Ecto neural progenitor cell (in vitro differentiated cells): ENCODE data around the gene SYNGR1.

Experiments
- DNase-seq: peaks from one replicate; pipeline ENCODE4 v3.0.0-alpha.2; 2018; ENCODE audit warnings: low spot score

Gene SYNGR1

GRCh38 chr22:39369186-39369585 lies 19.4 kb downstream of the SYNGR1 start:
- peak; percentile 42 for DNase-seq

- no peak for DNase-seq
These were observed 19.8 kb downstream of the SYNGR1 start for GRCh38 chr22:39369586-39369985.

DNA sequence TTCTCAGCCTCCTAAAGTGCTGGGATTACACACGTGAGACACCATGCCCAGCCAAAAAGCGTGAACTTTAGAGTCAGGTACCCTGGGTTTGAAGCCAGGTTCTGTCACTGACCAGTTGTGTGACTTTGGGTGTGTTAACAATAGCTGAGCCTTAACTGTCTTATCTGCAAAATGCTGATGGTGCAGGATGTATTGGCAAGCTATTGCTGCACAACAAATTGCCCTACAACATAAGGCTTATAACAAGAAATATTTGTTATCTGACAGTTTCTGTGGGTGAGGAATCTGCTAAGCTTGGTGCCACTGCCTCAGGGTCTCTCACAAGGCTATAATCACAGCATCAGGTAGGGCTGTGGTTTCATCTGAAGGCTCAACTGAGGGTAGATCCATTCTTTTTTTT lies 21.9 kb downstream of the SYNGR1 start:
- no peak for DNase-seq

GRCh38 chr22:39374191-39374590 lies 24.4 kb downstream of the SYNGR1 start:
- DNase-seq = no peak

DNA sequence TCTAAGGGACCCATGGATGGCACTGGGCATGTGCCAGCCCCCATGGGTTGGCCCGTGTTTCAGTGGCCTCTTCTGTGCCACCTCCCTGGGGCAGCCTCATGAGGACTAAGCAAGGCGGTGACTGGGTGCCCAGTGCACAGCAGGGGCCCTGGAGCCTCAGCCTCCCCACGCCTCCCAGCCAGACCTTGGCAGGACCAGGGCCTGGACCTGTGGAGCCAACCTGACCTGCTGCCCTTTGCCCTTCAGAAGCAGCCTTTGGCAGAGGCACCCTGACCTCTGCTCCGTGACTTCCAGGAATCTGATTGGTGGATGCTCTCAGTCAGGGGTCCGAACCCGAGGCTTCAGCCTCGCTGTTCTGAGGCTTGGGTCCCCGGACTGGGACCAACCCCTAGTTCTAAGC lies 25.0 kb downstream of the SYNGR1 start:
- DNase-seq = no peak

DNA sequence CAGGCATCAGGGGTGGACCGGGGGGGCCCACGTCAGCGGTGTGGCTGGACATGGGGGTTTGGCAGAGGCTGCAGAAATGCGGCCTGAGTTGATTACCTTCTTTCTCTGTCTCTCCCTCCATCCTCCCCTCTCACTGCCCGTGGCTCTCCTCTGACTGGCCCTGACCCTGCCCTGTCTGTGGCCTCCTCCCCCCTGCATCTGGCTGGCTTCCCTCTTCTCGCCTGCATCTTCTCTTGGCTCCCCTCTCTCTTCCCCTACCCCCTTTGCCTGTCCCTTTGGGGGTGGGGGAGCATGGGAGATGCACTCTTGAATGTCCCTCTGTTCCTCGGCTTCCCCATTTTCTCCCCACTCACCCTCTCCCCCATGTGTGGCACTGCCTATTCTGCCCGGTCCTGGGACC lies 25.9 kb downstream of the SYNGR1 start:
- no peak for DNase-seq

GRCh38 chr22:39379756-39380730 lies 30.3 kb downstream of the SYNGR1 start:
- DNase-seq = no peak

GRCh38 chr22:39381009-39381755 lies 31.4 kb downstream of the SYNGR1 start:
- no peak for DNase-seq

GRCh38 chr22:39381930-39382329 lies 32.1 kb downstream of the SYNGR1 start:
- DNase-seq = no peak

DNA sequence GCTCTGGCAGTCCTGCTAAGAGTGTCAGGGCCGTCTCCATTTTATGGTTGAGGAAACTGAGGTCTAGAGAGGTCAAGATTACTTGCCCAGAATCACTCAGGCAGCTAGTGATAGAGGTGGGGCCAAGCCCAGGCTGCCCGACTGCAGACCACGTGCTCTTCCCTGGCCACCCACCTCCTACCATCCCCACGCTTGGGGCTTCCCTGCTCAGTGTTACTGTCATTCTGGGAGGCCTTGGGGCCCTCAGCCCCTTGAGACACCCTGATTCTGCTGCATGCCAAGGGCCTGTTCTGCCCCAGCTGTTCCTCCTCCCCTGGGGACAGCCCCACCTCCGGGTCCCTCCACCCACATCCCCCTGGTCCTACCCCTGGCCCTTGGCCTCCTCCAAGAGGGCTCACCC lies 32.6 kb downstream of the SYNGR1 start:
- DNase-seq = no peak

DNA sequence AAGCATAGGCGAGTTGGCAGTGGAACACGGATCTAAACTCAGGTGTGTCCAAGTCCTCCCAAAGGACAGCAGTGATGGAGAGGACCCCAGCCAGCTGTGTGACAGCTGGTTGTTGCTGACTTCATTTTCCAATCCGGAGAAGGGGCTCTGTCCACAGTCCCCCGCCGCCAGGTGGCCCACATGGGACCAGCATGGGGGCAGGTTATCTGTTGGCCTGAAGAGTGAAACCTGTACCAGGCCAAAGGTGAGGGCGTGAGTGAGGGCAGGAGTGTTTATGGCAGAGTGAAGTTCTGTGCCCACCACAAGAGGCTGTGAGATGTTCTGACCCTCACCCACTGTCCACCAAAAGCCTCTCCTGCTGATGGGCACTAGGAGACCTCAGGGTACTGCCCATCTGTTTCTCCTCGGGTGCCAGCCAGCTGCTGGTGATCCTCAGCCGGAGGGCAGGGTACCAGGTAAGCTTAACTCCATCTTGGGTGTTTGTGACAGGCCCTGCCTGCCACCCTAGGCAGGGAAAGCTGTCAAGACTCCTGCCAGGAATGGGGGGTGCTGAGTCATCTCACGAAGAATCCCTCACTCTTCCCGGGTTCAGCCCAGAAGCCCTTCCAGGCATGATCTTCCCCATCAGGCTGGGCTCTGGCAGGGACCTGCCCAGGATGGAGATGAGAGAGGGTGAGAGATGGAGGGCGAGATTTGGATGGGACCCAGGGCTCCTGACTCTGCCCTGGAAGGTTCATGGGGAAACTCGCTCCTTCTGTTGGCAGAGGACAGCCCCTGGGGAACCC lies 34.2 kb downstream of the SYNGR1 start:
- no peak for DNase-seq

DNA sequence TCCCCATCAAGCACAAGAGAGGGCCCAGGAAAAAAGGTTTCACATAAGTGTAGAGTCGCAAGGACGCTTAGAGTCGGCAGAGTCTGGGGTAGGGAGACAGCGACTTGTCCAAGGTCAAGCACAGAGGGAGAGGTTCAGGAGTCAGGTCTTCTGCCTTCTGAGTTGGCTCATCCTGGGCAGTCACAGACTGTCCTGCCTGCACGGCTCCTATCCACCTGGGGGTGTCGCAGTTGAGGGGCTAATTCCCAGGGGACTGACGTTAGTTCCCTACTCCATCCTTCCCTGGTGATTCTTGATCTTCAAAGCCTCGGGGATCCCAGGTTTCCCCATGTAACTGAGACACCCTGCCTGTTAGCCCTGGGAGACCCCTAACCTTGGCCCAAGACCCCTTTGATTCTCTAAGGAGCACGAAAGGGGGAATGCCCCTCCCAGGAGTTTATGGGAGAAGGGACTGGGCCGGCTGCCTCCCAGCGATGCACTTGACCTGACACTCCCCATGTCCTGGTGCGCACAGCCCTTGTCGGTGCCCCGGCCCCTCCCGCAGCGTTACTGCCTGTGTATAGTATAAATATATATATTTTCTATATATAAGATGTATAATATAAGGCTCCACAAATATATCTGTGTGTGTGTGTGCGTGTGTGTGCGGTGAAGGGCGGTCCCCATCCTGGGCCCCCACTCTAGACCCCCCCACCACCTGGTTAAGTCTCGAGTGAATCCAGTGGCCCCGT lies 35.1 kb downstream of the SYNGR1 start:
- DNase-seq = peak; percentile 66

DNA sequence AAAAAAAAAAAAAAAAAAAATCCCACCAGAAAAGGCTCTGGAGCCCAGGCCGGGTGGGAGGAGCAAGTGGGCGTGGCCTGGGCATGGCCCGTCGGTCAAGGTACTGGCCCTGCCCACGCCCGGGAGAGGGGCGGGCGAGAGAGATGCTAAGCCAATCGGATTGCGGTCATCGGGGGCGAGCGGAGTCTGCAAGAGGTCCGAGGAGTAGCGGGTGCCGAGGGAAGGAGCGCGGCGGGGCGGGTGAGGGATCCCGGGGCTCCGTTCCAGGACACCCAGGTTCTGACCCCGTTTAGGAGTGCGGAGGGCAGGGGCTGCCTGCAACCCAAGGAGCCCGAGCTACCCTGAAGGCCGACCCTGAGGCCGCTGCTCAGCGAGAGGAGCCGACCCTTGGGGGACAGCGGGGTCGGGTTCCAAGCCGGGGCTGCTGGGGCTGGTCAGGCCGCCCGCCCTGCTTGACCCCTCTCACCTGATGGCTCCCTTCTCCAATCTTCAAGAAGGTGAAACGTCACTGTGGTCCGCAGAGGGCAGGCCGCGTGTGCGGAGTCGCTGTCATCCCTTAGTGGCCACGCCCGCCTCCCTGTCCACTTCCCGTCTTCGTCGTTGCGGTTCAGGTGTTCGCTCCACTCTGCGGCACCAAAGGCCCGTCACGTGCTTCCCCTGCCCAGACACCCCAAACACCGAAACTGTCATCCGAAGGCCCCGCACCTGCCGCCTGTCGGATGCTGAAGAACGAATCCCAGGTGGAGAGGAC lies 38.6 kb downstream of the SYNGR1 start:
- peak; percentile 95 for DNase-seq

GRCh38 chr22:39389420-39389819 lies 39.6 kb downstream of the SYNGR1 start:
- DNase-seq = no peak

- no peak for DNase-seq
These were observed 42.7 kb downstream of the SYNGR1 start for GRCh38 chr22:39392341-39392948.

GRCh38 chr22:39395936-39396796 lies 46.4 kb downstream of the SYNGR1 start:
- DNase-seq = no peak

DNA sequence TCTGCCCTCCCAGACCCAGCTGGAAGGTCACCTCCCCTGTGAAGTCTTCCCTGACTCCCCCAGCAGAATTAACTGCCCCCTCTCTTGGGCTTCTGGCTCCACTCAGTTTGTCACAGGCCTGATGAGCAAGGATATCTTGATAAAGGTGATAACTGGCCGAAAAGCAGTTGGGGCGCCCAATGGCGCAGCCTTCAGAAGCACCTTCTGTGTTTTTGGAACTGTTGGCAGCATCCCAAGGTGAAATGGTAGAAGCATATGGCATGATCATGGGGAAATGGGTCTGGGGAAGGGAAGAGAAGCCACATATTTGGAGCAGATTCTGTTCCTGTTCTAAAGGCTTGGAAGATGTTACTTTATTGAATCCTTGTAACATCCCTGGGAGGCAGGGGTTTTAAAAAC lies 47.0 kb downstream of the SYNGR1 start:
- DNase-seq = no peak

- no peak for DNase-seq
These were observed 51.5 kb downstream of the SYNGR1 start for GRCh38 chr22:39401301-39401631.

DNA sequence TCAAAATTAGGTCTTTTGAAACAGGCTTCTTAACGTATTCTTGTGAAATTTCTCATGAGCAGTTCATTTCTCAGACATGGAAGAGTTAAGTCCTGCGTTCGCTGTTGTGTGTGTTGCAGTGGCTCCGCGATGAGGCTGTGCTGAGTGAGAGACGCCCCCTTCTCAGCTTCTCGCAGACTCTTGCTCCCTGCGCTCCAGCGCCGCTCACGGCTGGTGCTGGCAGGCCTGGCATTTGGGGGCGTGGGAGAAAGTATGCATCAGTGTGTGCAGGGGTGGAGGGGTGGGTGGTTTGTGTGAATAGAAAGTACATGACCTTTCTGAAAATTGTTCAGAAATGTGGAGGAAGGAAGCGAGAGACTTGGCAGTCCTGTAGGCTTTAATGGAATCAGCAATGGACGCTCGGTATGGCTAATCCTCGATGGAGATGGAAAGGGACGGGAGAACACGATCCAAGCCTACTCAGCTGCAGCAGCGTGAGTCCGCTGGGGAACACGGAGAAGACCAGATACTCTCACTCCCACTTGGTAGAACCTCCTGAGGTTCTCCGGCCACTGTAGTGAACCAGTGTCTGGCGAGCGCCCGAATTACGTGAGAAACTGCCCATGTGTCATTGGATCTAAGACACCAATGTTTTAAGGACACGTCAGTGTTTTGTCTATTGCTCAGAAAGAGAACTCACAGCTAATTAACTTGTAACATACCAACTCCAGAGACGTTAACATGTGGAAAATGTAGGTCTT lies 55.7 kb downstream of the SYNGR1 start:
- no peak for DNase-seq
